ENCODE measurements around the gene MED9.

The MED9 gene

DNA sequence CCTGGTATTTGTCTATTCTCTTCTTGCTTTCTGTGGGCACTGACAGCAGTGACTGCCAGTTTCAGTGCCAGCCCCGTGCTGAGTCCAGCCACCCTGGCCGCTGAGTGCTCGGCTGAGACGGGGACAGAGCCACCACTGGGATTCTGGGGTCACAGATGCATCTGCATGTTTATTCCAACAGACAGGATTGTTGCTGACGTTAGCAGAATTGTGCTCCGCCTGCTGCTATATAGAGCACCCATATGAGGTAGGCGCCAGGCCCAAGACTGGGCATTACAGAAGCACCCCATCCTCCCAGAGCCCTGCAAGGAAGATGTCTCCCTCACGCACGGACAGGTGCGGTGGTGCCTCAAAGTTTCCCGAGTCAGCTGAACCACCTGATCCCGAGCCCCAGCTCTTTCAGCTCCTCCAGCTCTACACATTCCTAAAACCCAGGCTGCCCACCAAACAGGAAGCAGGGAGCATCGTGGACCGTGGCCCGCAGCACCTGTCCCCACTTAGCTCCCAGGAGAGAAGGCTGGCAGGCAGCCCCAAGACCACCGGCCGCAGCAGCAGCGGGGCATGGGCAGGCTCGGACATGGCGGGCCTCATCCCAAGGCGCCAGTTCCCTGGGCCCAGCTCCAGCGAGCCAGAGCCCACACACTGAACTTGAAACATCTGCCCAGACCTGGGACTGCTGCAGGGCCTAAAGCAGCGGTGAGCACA lies 64.3 kb downstream of the MED9 start:
- DNase-seq = no peak

DNA sequence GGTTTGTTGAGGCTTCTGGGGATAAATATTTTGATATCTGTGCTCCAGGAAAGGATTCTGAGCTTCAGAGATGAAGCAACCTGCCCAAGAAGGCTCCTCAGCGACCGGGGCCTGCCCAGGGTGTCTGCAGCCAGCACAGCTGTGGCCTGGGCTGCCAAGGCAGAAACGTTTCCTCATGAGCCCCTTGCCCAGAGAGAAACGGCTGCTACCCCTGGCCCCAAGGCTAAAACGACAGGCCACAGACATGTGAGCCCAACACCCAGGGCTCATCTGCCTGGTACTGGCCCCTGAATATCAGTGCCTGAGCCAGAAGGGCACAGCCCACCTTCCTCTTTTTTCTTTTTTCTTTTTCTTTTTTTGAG lies 64.8 kb downstream of the MED9 start:
- no peak for DNase-seq
